ENCODE data around the gene AHRR. TPM values are rescaled to one million over a fixed set of nuclear protein-coding genes. Genes with fewer than 3 reads are reported as not detected.
"Not testable (repeated sequence)": the region's sequence is repeated elsewhere in the genome, so short reads cannot be mapped to it uniquely, and the experiment has no call there.

AHRR gene
- total RNA-seq, 1 experiment from 2014 or later = 51.8 TPM

GRCh38 chr5:367358-368130 lies 46.0 kb downstream of the AHRR start:
- no peak for DNase-seq (ENCODE audit: low read depth)

- DNase-seq (ENCODE audit: low read depth) = peak; percentile 99
Measured at GRCh38 chr5:368183-369084, 46.9 kb downstream of the AHRR start.

GRCh38 chr5:369151-369868 lies 47.8 kb downstream of the AHRR start:
- DNase-seq (ENCODE audit: low read depth) = peak; percentile 56

- DNase-seq (ENCODE audit: low read depth) = not testable (repeated sequence)
Measured at GRCh38 chr5:369869-370236, 48.3 kb downstream of the AHRR start.

- no peak for DNase-seq (ENCODE audit: low read depth)
Measured at GRCh38 chr5:370311-370958, 48.9 kb downstream of the AHRR start.

- no peak for DNase-seq (ENCODE audit: low read depth)
Measured at GRCh38 chr5:370959-371810, 49.7 kb downstream of the AHRR start.

GRCh38 chr5:371811-372555 lies 50.5 kb downstream of the AHRR start:
- no peak for DNase-seq (ENCODE audit: low read depth)

- DNase-seq (ENCODE audit: low read depth) = peak; percentile 61
Measured at GRCh38 chr5:372556-372995, 51.1 kb downstream of the AHRR start.

GRCh38 chr5:372996-373709 lies 51.6 kb downstream of the AHRR start:
- peak; percentile 91 for DNase-seq (ENCODE audit: low read depth)

GRCh38 chr5:373710-374602 lies 52.4 kb downstream of the AHRR start:
- DNase-seq (ENCODE audit: low read depth) = peak; percentile 90

GRCh38 chr5:374631-375335 lies 53.3 kb downstream of the AHRR start:
- no peak for DNase-seq (ENCODE audit: low read depth)

- DNase-seq (ENCODE audit: low read depth) = no peak
Measured at GRCh38 chr5:375336-375920, 53.9 kb downstream of the AHRR start.

- DNase-seq (ENCODE audit: low read depth) = no peak
Measured at GRCh38 chr5:375921-376798, 54.6 kb downstream of the AHRR start.

- no peak for DNase-seq (ENCODE audit: low read depth)
Measured at GRCh38 chr5:376799-377325, 55.3 kb downstream of the AHRR start.

GRCh38 chr5:377326-377981 lies 55.9 kb downstream of the AHRR start:
- DNase-seq (ENCODE audit: low read depth) = no peak
